IMR-90 (cell line): ENCODE results near the gene SYCE3. TPM values are rescaled to one million over a fixed set of nuclear protein-coding genes. Genes with fewer than 3 reads are reported as not detected.
A peak's percentile ranks its signal among the peaks of the same experiment; 100 is the strongest.

Experiments used
- ATAC-seq: fragments of 200-7000 bp; cut with Tn5 transposase; 2 replicates; pipeline ENCODE4 v1.9.1; 2020; ENCODE audit warnings: low read depth, mild to moderate bottlenecking, moderate library complexity
- BruUV-seq: library from RNA; stranded (reverse); fragments of 400-500 nt; replicated peaks from 2 replicates; lab custom pipeline; 2021; lab: Mats Ljungman, UMichigan
- CTCF ChIA-PET: fragments of 300-600 bp; formaldehyde crosslinking; extraction: SDS; loops from one replicate; lab custom pipeline; 2021; ENCODE audit warnings: antibody characterized with exemption; lab: Yijun Ruan, JAX
- POLR2A ChIA-PET: fragments of 300-600 bp; sonication (Branson Sonifier 250); formaldehyde crosslinking; loops from one replicate; lab custom pipeline; 2022; ENCODE audit warnings: antibody characterized with exemption; ENCODE audit not compliant: unreplicated experiment; lab: Charles Lee
- DNase-seq: peaks from one replicate; pipeline ENCODE4 v3.0.0; 2013
- H2AFZ ChIP-seq: replicated peaks from 2 replicates; pipeline ENCODE3; 2013; ENCODE audit warnings: low read length, mild to moderate bottlenecking; ENCODE audit not compliant: poor library complexity
- H2AK5ac ChIP-seq: 2 replicates; pipeline ENCODE4 v1.6.1; 2013; ENCODE audit warnings: low read depth, low read length, inconsistent platforms
- H2AK9ac ChIP-seq: replicated peaks from 2 replicates; pipeline ENCODE3; 2013; ENCODE audit warnings: mild to moderate bottlenecking, low read depth, low read length, moderate library complexity; ENCODE audit not compliant: poor library complexity
- H2BK120ac ChIP-seq: 2 replicates; pipeline ENCODE4 v1.6.1; 2013; ENCODE audit warnings: low read depth, low read length, inconsistent platforms
- H2BK15ac ChIP-seq: 3 replicates; pipeline ENCODE4 v1.6.1; 2013; ENCODE audit warnings: low read depth, low read length, inconsistent platforms
- H2BK20ac ChIP-seq: 2 replicates; pipeline ENCODE4 v1.6.1; 2013; ENCODE audit warnings: low read depth, mild to moderate bottlenecking, inconsistent platforms, low read length, moderate library complexity
- H2BK5ac ChIP-seq: 2 replicates; pipeline ENCODE4 v1.6.1; 2013; ENCODE audit warnings: mild to moderate bottlenecking, low read depth, low read length, inconsistent platforms; ENCODE audit not compliant: poor library complexity, severe bottlenecking
- H3K14ac ChIP-seq: replicated peaks from 2 replicates; pipeline ENCODE4 v1.6.1; 2013; ENCODE audit warnings: low read depth, low read length, inconsistent platforms
- H3K18ac ChIP-seq: 2 replicates; pipeline ENCODE4 v1.6.1; 2013; ENCODE audit warnings: low read depth, low read length, control low read depth
- H3K23ac ChIP-seq: 2 replicates; pipeline ENCODE4 v1.6.1; 2013; ENCODE audit warnings: low read depth, low read length, inconsistent platforms
- H3K27ac ChIP-seq: 2 replicates; pipeline ENCODE4 v1.5.1; 2013; ENCODE audit warnings: mild to moderate bottlenecking, control low read depth, low read length; ENCODE audit not compliant: insufficient read depth
- H3K27me3 ChIP-seq: 2 replicates; pipeline ENCODE4 v1.6.1; 2013; ENCODE audit warnings: low read length; ENCODE audit not compliant: control insufficient read depth, insufficient read depth
- H3K36me3 ChIP-seq: 2 replicates; pipeline ENCODE4 v1.6.1; 2013; ENCODE audit warnings: low read length, mixed read lengths; ENCODE audit not compliant: control insufficient read depth, insufficient read depth
- H3K4ac ChIP-seq: 2 replicates; pipeline ENCODE4 v1.6.1; 2013; ENCODE audit warnings: low read depth, low read length, inconsistent platforms
- H3K4me1 ChIP-seq: 2 replicates; pipeline ENCODE4 v1.6.1; 2013; ENCODE audit warnings: low read length, mixed read lengths; ENCODE audit not compliant: control insufficient read depth, insufficient read depth
- H3K4me2 ChIP-seq: 2 replicates; pipeline ENCODE4 v1.6.1; 2013; ENCODE audit warnings: low read depth, mild to moderate bottlenecking, control low read depth, low read length, moderate library complexity
- H3K4me3 ChIP-seq: 2 replicates; pipeline ENCODE4 v1.5.1; 2013; ENCODE audit warnings: low read depth, mild to moderate bottlenecking, control low read depth, low read length, moderate library complexity; ENCODE audit not compliant: insufficient read depth
- H3K56ac ChIP-seq: 2 replicates; pipeline ENCODE4 v1.6.1; 2013; ENCODE audit warnings: low read length, inconsistent platforms; ENCODE audit not compliant: insufficient read depth; ENCODE audit errors: extremely low read depth
- H3K79me1 ChIP-seq, 2 experiments: 2 replicates each; pipeline ENCODE4 v1.6.1; 2013; ENCODE audit warnings: low read length in 2 of 2, inconsistent platforms in 1 of 2, low read depth in 1 of 2
- H3K9ac ChIP-seq: 2 replicates; pipeline ENCODE4 v1.6.1; 2013; ENCODE audit warnings: low read depth, low read length, control low read depth
- H3K9me1 ChIP-seq: 2 replicates; pipeline ENCODE4 v1.6.1; 2013; ENCODE audit warnings: low read length, inconsistent platforms; ENCODE audit not compliant: insufficient read depth
- H3K9me3 ChIP-seq: 2 replicates; pipeline ENCODE4 v1.6.1; 2013; ENCODE audit warnings: low read length; ENCODE audit not compliant: control insufficient read depth, insufficient read depth
- H4K20me1 ChIP-seq: 2 replicates; pipeline ENCODE4 v1.6.1; 2013; ENCODE audit warnings: low read length, inconsistent platforms; ENCODE audit not compliant: insufficient read depth
- H4K5ac ChIP-seq: 2 replicates; pipeline ENCODE4 v1.6.1; 2013; ENCODE audit warnings: mild to moderate bottlenecking, low read depth, low read length, control low read depth
- H4K8ac ChIP-seq, 2 experiments: 2 replicates each; pipeline ENCODE4 v1.6.1; 2013; ENCODE audit warnings: low read depth in 2 of 2, low read length in 2 of 2, control low read depth in 1 of 2, inconsistent platforms in 1 of 2
- H4K91ac ChIP-seq: 2 replicates; pipeline ENCODE4 v1.6.1; 2013; ENCODE audit warnings: low read depth, low read length, inconsistent platforms; ENCODE audit not compliant: insufficient read depth
- BHLHE40 ChIP-seq: fragments of 150-350 bp; IDR thresholded peaks from 2 replicates; pipeline ENCODE4 v1.6.1; 2016; ENCODE audit warnings: mild to moderate bottlenecking, low read depth, low read length
- CEBPB ChIP-seq: IDR thresholded peaks from 2 replicates; pipeline ENCODE4 v1.6.1; 2012; ENCODE audit warnings: low read depth, low read length, improper control_type of control experiment
- ELK1 ChIP-seq: fragments of 150-350 bp; IDR thresholded peaks from 2 replicates; pipeline ENCODE4 v1.6.1; 2016; ENCODE audit warnings: low read depth, mild to moderate bottlenecking, low read length, moderate library complexity, borderline replicate concordance
- FOS ChIP-seq: fragments of 150-350 bp; IDR thresholded peaks from 2 replicates; pipeline ENCODE4 v1.6.1; 2016; ENCODE audit warnings: low read depth, low read length
- MAFK ChIP-seq: IDR thresholded peaks from 2 replicates; pipeline ENCODE4 v1.6.1; 2012; ENCODE audit warnings: low read depth, low read length, improper control_type of control experiment
- MXI1 ChIP-seq: IDR thresholded peaks from 2 replicates; pipeline ENCODE4 v1.6.1; 2012; ENCODE audit warnings: low read depth, mild to moderate bottlenecking, low read length, moderate library complexity, borderline replicate concordance
- RCOR1 ChIP-seq: IDR thresholded peaks from 2 replicates; pipeline ENCODE4 v1.6.1; 2012; ENCODE audit warnings: mild to moderate bottlenecking, low read length, improper control_type of control experiment; ENCODE audit not compliant: insufficient replicate concordance
- SMC3 ChIP-seq: fragments of 150-350 bp; IDR thresholded peaks from 2 replicates; pipeline ENCODE4 v1.6.1; 2016; ENCODE audit warnings: low read depth, mild to moderate bottlenecking, antibody characterized with exemption, low read length, moderate library complexity
- WGBS, 2 experiments: methylation state at CpG; one replicate each; pipeline versions ENCODE4 v1.1.5 to v1.1.7; 2013; ENCODE audit warnings: missing lambda C conversion rate in 2 of 2; ENCODE audit not compliant: insufficient read length in 1 of 2; ENCODE audit errors: extremely low coverage in 2 of 2; 5-methylcytosine and 5-hydroxymethylcytosine counted together
- dilution Hi-C: fragments of 300-500 bp; cut with HindIII; formaldehyde crosslinking; loops from one replicate; pipeline ENCODE4 v1.14.3; 2018; ENCODE audit warnings: low sequenced_read_pairs; ENCODE audit not compliant: unreplicated experiment
- in situ Hi-C: fragments of 300-500 bp; cut with MboI; formaldehyde crosslinking; loops from 3 replicates; pipeline ENCODE4 v1.14.3; 2019; ENCODE audit warnings: low sequenced_read_pairs, inconsistent platforms, mixed read lengths
- intact Hi-C: fragments of 100-400 bp; cut with micrococcal nuclease; formaldehyde crosslinking; loops from 2 replicates; pipeline ENCODE4 v1.10.0; 2022
- polyA plus RNA-seq, 3 experiments: library from polyadenylated mRNA; depleted of rRNA; stranded (reverse); fragments of >200 nt; gene quantifications; 2 replicates each; pipeline ENCODE4 v1.2.3, GENCODE V29; 2012; ENCODE audit warnings: low replicate concordance in 1 of 3
- total RNA-seq: library from RNA; depleted of rRNA; stranded (reverse); fragments of >200 nt; gene quantifications from 2 replicates; pipeline ENCODE4 v1.2.3, GENCODE V29; 2012

SYCE3 gene
- total and polyA plus RNA-seq, 2 of the 4 experiments (the other 2 are of a cell fraction), result not detected

DNA sequence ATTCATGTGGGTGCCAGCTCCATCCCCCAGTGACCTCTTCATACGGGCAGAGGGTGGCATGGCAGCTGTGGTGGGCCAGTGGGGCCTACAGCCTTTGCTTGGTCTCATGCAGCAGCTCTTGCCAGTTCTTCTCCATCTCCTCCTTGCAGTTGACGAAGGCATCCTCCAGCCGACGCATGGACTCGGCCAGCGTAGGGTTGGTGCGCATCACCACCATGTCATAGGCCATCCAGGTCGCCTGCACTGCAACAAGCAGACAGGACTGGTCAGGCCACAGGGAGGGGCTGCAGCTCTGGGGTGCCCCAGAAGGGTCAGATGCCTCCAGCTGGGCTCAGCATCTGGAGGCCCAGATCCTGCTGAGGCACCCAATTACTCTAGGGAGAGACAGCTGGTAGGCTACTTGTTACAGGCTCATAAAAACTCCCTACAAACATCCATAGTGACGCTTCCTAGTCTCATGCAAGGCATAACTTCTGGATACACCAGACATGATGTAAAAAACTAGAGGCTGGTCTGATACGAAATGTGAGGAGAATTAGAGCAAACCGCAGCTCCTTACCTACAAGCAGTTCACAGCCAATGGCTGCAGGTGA, 11.5 kb downstream of the SYCE3 start:
- Histone ChIP-seq H3K79me1 (no peaks in the 10 kb centered on the region), H2BK15ac (no peak overlapping the region), H3K18ac (no peak overlapping the region), H3K9me1 (no peaks in the 10 kb centered on the region), H3K56ac (no peak overlapping the region), H3K4ac (no peak overlapping the region), H3K9me3 (no peaks in the 10 kb centered on the region), H2BK120ac (no peak overlapping the region), H3K14ac (no peak overlapping the region), H3K4me2 (no peak overlapping the region), H3K4me1 (no peaks in the 10 kb centered on the region), H2AK5ac (no peak overlapping the region), H3K9ac (no peak overlapping the region), H3K4me3 (no peak overlapping the region), H3K36me3 (no peaks in the 10 kb centered on the region), H2BK5ac (no peak overlapping the region), H2AFZ (peak overlapping the region; percentile 51), H4K8ac (no peak overlapping the region), H4K91ac (no peak overlapping the region), H2AK9ac (no peak overlapping the region), H3K27ac (no peak overlapping the region), H4K5ac (no peak overlapping the region), H2BK20ac (no peak overlapping the region), H4K20me1 (no peaks in the 10 kb centered on the region), H3K23ac (no peak overlapping the region), H3K27me3 (peaks cover 63% of the 10 kb centered on the region)
- ATAC-seq (no peak), DNase-seq (no peak)
- intact Hi-C loops (no loop called here), in situ Hi-C loops (no loop called here), dilution Hi-C loops (no loop called here)
- ChIA-PET CTCF (interaction anchor here (1.3 kb wide), 1 partner anchor 12 kb away, joined by 4 read pairs; the partner anchor contains the start of gene SYCE3), POLR2A (no interaction called here)
- no TSS peak for BruUV-seq
- TF ChIP-seq BHLHE40 (no peak), FOS (no peak), RCOR1 (no peak), MAFK (no peak), SMC3 (no peak), ELK1 (no peak), CEBPB (no peak), MXI1 (no peak)
- 86% methylated on average over 2 of the region's 11 CpGs; no CpG with 5 or more reads in 1 of the 2 experiments for WGBS, 2 experiments
